GM19025 (cell line): ENCODE data around the gene CAMKMT.

Experiments used
- ATAC-seq: cut with Tn5 transposase; IDR thresholded peaks from one replicate; pipeline ENCODE4 v1.9.1; 2021; ENCODE audit warnings: mild to moderate bottlenecking, low read depth, moderate library complexity; ENCODE audit not compliant: unreplicated experiment

The CAMKMT gene

GRCh38 chr2:44758591-44758990 lies 396.8 kb downstream of the CAMKMT start:
- ATAC-seq, result no peak

GRCh38 chr2:44759823-44760222 lies 398.1 kb downstream of the CAMKMT start:
- ATAC-seq, result no peak

DNA sequence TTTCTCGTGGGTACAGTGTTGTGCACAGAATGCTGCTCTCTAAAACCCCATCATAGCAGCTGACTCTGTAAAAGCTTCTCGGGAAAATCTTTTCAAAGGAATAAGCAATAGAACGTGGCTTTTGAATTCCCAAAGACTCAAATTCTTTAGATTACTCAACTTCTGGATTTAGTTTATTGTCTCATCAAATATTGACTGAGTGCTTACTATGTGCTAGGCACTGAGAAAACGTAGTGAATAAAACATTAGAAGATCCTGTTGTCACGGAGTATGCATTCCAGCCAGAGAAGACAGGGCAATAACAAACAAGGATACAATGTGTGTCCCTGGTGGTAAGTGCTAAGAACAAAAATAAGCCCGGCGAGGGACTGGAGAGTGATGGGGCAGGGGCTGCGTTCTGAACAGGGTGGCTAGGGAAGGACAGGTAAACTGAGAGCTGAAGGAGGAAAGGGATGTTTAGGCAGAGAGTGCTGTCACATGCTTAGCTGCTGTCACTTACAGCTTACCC lies 401.6 kb downstream of the CAMKMT start:
- no peak for ATAC-seq

DNA sequence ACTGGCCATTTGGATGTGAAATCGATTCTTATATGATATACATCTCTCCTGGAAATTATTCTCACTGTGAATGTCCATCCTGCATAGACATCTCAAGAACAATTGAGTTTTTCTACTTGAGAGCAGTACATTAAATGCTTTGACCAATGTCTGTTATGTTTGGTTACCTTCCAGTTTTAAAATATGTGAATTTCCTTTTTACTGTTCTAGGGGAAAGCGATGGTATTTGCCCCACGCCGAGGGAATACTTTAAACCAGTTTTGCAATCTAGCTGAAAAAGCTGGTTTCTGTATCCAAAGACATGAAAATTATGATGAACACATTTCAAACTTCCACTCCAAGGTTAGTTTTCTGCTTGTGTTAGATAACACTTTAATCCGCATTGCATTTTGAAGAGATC lies 404.5 kb downstream of the CAMKMT start:
- no peak for ATAC-seq

- no peak for ATAC-seq
These were observed 405.0 kb downstream of the CAMKMT start for GRCh38 chr2:44766777-44767176.

DNA sequence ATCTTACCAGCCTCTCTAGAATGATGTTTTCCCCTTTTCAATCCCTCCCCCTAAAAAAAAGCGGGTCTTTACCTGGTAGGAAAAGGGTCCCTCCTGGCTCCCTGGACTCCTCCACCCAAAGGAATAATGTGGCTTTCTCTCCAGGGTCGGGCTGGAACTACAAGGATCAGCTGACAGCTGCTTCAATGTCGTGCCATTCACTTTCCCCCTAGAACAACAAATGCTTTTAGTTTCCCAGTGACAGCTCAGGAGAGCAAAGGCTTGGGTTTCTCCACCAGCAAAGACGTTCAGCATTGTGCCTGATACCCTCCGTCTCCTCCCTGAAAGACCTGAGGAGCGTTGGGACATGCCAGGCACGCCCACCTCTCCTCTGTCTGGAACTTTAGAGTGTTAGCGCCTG lies 405.9 kb downstream of the CAMKMT start:
- no peak for ATAC-seq

DNA sequence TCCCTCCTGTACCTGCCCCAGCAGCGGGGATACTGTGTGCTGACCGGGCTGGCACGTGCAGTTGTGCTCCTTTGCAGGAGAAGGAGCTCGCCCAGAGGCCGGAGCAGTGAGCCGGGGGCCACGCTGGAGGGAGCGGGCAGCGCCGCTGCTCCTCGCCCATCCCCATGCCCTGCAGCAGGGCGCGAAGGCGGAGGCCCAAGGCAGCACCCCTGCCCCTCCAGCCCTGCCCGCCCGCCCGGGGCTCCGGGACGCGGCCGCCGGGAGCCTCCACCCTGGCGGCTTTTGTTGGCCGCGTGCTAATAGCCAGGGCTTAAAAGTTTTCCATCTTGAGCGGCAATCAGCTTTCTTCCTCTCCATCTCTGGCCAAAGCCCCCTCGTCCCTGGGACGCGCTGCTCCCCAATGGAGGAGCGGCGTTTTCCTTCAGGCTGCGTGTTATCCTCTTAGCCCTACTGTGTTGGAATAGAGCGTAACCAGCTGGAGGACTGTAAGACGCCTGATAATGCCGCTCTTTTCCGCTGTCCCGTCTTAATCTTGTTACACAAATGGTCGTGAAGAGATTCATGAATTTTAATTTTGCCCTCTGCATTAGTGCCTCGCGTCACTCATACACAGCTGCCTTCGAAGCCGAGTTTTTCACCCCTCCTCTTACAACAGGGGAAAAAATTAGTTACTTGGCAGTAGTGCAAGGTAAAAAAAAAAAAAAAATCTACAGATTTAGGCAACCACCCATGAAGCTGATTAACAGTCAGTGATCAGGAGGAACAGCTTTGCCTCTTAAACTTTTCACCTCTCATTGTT lies 406.9 kb downstream of the CAMKMT start:
- ATAC-seq, result no peak

DNA sequence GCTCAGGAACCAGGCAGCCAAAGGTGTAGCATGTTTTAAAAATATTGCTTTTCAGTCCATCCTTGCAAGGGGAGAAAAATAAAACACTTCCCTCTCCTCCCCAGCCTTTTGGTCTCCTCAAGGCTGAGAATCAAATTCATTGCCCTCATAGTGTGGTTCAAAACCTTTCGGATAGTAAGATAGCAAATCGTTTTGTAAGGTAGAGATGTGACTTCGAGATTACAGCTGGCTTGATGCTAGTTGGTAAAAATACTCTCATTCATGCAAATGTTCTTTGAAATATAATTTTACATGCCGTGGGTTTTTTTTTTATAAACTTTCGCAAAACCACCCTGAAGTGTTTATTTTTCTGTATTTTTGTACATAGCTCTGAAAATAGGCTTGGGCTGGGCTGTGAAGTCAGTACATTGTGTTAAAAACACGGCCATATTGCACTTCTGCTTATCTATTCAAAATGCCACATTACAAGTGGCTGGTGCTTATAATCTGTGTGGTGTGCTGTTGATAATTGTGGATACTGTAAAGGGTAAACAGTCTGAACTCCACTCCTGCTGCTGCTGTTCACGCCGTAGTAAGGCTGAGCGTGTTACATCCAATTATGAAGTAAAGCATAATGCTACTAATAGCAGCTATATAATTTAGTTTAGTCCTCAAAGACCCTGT lies 407.7 kb downstream of the CAMKMT start:
- ATAC-seq, result no peak

DNA sequence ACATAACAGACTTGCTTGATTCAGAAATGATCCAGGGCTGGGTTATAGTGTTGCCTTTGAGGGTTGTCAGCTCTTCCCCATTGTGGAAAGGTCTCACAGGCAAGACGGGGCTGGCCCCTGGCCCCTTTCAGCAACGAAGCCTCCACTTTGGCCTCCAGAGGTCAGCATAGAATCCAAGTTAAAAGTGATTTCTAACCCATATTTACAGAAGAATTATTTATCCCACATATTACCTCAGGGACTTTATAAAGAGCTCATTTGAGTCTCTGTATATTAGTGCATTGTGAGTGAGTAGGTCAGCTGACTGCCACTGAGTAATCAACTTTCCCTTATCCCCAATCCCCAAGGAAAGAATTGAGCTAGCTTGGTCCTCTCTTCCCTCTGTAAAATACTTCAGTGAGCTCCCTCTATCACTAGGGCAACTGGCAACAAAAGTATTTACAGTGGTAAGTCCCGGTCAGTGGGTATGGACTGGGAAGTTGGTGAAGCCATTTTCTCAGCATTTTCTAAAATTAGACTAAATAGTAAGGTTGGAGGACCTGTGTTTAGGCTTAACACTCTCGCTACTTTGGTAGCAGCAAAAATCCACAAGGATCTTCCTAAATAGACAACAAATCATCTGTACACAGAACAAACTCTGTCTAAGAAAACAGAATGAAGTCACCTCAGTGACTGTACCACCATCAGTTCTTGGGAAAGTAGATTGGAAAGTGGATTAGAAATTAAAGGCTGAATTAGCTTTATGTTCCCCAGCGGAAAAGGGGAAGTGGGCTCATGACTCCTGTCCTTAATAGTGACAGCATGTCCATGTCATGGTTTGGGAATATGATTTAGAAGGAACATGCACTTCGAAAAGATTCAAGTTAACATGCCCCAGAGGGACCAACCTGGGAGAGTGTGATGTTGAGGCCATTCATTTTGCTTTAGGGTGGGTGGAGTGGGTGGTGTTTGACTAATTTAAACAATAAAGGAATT lies 408.8 kb downstream of the CAMKMT start:
- no peak for ATAC-seq

DNA sequence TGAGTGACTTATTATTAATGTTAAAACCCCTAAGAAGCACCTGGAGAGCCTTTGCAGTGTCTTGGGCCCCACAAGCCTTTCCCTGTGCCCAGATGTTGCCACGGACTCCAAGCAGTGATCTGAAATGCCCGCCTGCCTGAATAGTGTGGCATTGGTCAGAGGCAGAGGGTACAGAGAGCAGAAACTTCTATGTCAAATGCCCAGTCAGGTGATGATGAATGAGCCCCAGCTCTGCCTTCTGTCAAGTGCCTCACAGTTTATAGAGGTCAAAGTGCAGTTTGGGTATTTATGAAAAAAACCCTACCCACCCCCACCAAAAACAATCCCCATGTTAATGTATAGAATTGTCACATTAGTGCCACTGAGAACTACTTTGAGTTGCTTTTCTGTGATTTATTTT lies 409.8 kb downstream of the CAMKMT start:
- no peak for ATAC-seq

- no peak for ATAC-seq
These were observed 410.4 kb downstream of the CAMKMT start for GRCh38 chr2:44772131-44772530.

- ATAC-seq, result no peak
These were observed 411.1 kb downstream of the CAMKMT start for GRCh38 chr2:44772669-44773378.

DNA sequence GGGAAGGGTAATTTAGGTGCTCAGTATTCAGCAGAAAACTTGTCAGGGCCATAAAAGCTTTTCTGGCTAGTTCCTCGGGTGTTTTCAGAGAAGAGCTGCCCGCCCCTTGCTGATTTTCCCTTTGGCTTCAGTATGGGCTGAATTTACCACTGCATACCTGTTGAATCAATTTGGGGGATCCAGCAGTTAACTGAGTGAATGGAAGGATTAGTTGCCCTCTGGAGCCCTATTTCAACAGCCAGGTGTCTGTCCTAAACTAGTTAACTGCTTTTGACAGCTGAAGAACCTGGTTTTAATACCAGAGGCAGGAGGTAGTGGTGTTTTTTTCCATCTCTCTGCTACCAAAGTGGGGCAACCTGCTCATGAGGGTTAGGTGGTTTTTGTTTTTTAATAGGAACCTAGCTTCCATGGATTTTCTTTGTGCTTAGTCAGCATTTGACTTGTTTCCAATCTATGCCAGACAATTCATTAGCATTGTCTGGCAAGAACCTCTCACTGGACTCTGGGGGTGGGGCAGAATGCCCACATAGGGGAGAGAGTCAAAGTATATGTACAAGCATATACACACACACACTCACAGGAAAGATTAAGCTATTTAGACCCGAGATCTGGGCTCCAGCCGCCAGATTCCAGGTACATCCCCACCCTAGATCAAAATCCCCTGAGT lies 413.2 kb downstream of the CAMKMT start:
- ATAC-seq, result no peak

DNA sequence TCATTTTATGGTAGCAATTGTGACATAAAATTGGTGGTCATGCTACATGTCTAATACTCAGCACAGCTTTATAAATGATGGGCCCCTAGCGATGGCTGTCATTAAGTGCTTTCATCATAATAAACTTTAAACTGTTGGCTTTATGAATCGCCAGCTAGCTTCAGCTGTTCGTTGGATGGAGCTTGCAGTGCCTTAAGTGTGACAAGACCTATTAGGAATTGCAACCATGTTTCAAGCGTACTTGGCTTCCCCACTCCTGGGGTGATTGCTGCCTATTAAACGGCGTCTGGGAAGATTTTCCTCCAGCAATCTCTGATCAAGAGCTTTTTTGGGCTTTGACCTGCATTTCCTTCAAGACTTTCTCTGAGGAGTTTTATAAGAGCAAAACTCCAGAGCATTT lies 415.3 kb downstream of the CAMKMT start:
- no peak for ATAC-seq

GRCh38 chr2:44777537-44777936 lies 415.8 kb downstream of the CAMKMT start:
- no peak for ATAC-seq

DNA sequence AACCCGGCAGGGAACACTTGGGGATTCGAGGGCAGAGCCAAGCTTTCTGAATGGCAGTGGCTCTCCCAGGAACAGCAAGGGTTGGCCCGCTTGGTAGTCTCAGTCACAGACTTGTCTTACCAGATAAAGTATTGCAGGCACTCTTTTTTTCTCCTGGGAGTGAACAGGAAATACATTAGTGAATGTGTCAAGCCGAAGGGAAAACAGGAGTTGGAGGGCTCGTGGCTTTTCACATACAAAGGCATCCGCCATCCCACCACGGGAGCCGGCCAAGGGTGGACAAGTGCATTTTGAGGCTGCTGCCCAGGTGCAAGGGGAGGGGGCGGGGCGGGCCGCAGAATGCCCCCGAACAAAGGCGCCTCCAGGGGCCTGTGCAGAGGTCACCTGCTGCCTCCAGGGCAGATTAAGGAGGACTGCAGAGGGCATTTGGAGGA lies 416.5 kb downstream of the CAMKMT start:
- ATAC-seq, result peak; percentile 39

GRCh38 chr2:44778671-44779476 lies 417.1 kb downstream of the CAMKMT start:
- peak; percentile 92 for ATAC-seq

DNA sequence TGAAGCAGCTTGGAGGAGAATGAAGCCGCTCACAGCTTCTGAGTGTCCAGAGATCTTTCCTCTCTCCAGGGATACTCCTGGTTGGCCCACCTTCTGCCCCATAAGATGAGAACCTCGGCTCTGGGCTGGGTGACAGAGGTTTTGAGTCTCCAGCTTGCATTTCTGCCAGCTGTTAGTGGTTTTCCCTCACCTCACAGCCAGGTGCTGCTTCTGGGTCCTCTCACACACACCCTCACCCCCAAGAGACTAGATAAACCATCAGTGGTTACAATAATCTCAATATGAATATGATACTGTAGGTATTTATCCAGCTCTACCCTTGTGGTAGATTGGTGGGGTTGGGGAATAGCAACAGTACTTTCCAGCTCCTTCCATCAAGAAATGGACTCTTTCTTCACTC lies 418.0 kb downstream of the CAMKMT start:
- no peak for ATAC-seq

DNA sequence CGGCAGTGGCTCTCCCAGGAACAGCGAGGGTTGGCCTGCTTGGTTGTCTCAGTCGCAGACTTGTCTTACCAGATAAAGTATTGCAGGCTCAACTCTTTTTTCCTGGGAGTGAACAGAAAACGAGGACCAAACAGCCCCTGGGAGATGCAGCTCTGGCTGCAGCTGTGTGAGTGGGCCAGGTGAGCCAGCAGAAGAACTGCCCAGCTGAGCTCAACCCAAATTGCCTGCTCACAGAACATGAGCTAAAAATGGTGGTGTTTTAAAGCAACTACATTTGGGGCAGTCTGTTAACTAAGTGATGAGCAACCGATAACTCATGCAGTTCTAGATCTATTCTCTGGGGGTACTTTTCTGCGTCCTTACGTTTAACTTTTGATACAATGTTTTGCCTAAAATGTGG lies 418.7 kb downstream of the CAMKMT start:
- no peak for ATAC-seq
